ENCODE results near the gene CASK.

Gene CASK

GRCh38 chrX:41600291-41600690 is 323.1 kb downstream of the CASK start:
- H3K27ac Mint-ChIP-seq = no peak overlapping the region
- no peaks in the 10 kb centered on the region for H3K27me3 Mint-ChIP-seq (ENCODE audit: low read depth, poor library complexity)
- H3K4me3 Mint-ChIP-seq = no peak overlapping the region
- no peaks in the 10 kb centered on the region for H3K4me1 Mint-ChIP-seq
- H3K36me3 Mint-ChIP-seq (ENCODE audit: low read depth) = peaks cover 32% of the 10 kb centered on the region
- DNase-seq = no peak
- peaks cover 15% of the 10 kb centered on the region for H3K9me3 Mint-ChIP-seq
- TF ChIP-seq, protein P1, sequence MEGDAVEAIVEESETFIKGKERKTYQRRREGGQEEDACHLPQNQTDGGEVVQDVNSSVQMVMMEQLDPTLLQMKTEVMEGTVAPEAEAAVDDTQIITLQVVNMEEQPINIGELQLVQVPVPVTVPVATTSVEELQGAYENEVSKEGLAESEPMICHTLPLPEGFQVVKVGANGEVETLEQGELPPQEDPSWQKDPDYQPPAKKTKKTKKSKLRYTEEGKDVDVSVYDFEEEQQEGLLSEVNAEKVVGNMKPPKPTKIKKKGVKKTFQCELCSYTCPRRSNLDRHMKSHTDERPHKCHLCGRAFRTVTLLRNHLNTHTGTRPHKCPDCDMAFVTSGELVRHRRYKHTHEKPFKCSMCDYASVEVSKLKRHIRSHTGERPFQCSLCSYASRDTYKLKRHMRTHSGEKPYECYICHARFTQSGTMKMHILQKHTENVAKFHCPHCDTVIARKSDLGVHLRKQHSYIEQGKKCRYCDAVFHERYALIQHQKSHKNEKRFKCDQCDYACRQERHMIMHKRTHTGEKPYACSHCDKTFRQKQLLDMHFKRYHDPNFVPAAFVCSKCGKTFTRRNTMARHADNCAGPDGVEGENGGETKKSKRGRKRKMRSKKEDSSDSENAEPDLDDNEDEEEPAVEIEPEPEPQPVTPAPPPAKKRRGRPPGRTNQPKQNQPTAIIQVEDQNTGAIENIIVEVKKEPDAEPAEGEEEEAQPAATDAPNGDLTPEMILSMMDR (IDR thresholded peaks at IDR 0.05) = no peak

DNA sequence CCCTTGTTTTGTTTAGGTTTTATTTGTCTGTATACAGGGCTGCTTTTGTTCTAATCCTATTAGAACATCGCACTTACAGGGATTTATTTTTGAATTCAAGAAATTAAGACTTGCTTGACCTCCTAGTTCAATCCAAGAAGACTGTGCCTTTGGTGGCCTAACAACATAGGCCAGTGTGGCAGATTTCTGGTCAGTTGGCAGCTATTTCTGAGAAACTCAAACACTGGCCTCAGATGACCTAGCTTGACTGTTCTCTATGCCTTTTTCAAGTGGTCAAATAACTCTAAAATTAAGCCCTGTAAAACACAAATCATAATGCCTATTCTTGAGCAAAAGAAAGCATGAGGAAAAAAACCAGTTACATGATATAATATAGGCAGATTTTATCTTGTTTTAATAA is 323.8 kb downstream of the CASK start:
- no peak for DNase-seq
- no peaks in the 10 kb centered on the region for H3K27me3 Mint-ChIP-seq (ENCODE audit: low read depth, poor library complexity)
- no peak overlapping the region for H3K27ac Mint-ChIP-seq
- H3K36me3 Mint-ChIP-seq (ENCODE audit: low read depth) = peaks cover 31% of the 10 kb centered on the region
- H3K9me3 Mint-ChIP-seq = peaks cover 15% of the 10 kb centered on the region
- TF ChIP-seq, protein P1 (IDR thresholded peaks at IDR 0.05) = no peak
- H3K4me3 Mint-ChIP-seq = no peak overlapping the region
- no peaks in the 10 kb centered on the region for H3K4me1 Mint-ChIP-seq

GRCh38 chrX:41596596-41596995 is 326.8 kb downstream of the CASK start:
- TF ChIP-seq, protein P1 (IDR thresholded peaks at IDR 0.05) = no peak
- H3K27ac Mint-ChIP-seq = no peak overlapping the region
- DNase-seq = no peak
- H3K4me3 Mint-ChIP-seq = no peak overlapping the region
- H3K9me3 Mint-ChIP-seq = peaks cover 13% of the 10 kb centered on the region
- peaks cover 18% of the 10 kb centered on the region for H3K36me3 Mint-ChIP-seq (ENCODE audit: low read depth)
- H3K27me3 Mint-ChIP-seq (ENCODE audit: low read depth, poor library complexity) = no peaks in the 10 kb centered on the region
- H3K4me1 Mint-ChIP-seq = no peaks in the 10 kb centered on the region

DNA sequence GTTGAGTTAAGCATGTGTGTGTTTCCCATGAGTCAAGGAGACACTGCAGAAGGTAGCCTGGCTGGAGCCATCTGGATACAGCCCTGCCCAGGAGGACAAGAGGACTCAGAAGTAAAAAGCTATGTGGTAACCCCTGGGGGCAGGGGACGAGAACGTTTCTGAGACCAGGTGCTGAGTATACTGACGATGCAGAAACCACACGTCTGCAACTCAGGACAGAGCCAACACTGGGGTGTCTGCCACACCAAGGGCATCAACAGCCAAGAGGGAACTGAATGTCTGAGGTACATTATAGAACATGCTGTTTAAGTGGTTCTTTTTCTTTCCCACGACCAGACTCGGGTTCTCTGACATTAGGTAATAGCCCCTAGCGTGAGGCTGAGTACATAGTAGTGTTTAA is 328.7 kb downstream of the CASK start:
- no peak for DNase-seq
- peaks cover 13% of the 10 kb centered on the region for H3K9me3 Mint-ChIP-seq
- H3K4me3 Mint-ChIP-seq = no peak overlapping the region
- no peak overlapping the region for H3K27ac Mint-ChIP-seq
- TF ChIP-seq, protein P1 (IDR thresholded peaks at IDR 0.05) = no peak
- no peaks in the 10 kb centered on the region for H3K4me1 Mint-ChIP-seq
- H3K27me3 Mint-ChIP-seq (ENCODE audit: low read depth, poor library complexity) = no peaks in the 10 kb centered on the region
- H3K36me3 Mint-ChIP-seq (ENCODE audit: low read depth) = peaks cover 10% of the 10 kb centered on the region

GRCh38 chrX:41591906-41592305 is 331.4 kb downstream of the CASK start:
- Mint-ChIP-seq H3K4me3 (no peak overlapping the region), H3K27me3 (ENCODE audit: low read depth, poor library complexity) (no peaks in the 10 kb centered on the region), H3K27ac (no peak overlapping the region), H3K9me3 (peaks cover 10% of the 10 kb centered on the region), H3K36me3 (ENCODE audit: low read depth) (peaks cover 4% of the 10 kb centered on the region), H3K4me1 (no peaks in the 10 kb centered on the region)
- DNase-seq = no peak
- TF ChIP-seq, protein P1 (IDR thresholded peaks at IDR 0.05) = no peak

GRCh38 chrX:41590641-41591040 is 332.7 kb downstream of the CASK start:
- no peaks in the 10 kb centered on the region for H3K4me1 Mint-ChIP-seq
- TF ChIP-seq, protein P1 (IDR thresholded peaks at IDR 0.05) = no peak
- no peaks in the 10 kb centered on the region for H3K36me3 Mint-ChIP-seq (ENCODE audit: low read depth)
- H3K9me3 Mint-ChIP-seq = peaks cover 10% of the 10 kb centered on the region
- no peak overlapping the region for H3K4me3 Mint-ChIP-seq
- DNase-seq = no peak
- H3K27me3 Mint-ChIP-seq (ENCODE audit: low read depth, poor library complexity) = no peaks in the 10 kb centered on the region
- no peak overlapping the region for H3K27ac Mint-ChIP-seq
